ENCODE results near the gene MED8. TPM values are rescaled to one million over a fixed set of nuclear protein-coding genes. Genes with fewer than 3 reads are reported as not detected.

MED8 gene
- total and polyA plus RNA-seq, 9 of the 15 experiments (the other 6 are each of a cell fraction or from before 2014, with no cell fraction given): 23.0 to 120 (median 56.4) TPM

DNA sequence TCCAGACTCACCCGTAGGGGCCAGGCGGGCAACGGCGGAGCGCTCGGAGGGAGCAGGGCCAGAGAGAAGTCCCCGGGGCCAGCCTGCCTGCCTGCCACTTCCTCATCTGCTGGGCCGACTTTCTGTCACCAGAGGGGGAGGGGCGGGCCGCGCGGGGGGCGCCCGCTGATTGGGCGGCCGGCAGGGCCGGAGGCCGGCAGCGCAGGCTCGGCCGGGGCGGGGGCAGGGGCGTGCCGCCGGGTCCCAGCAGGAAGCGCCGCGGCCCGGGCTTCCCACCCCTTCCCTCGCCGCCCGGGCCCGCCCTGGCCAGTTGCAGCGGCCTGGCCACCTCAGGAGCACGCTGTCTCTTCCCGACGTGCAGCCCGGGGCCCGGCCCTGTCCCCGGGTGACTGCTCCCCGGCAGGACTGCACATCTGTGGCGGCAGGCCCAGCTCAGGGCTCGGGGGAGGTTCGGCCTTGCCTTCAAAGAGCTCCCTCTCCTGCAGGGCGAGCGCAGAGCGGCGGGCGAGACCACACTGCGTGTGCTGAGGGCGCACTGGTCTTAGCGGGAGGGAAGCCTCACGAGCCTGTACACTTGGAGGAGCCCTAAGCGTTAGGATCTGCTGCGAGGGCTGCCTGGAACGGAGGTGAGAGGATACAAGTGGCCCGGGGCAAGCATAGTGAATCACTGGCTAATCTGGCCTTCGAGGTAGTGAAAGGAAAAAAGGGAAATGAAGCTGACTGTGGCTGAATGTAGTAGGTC, 21.5 kb downstream of the MED8 start, which contains the start of gene ELOVL1 (continued):
- peak; percentile 73 for TF ChIP-seq ETV5 (CRISPR knock-in tag; IDR thresholded peaks at IDR 0.05; ENCODE audit: low read depth)
- TF ChIP-seq ELF1 (tag; IDR thresholded peaks at IDR 0.05): peak; percentile 92
- peak; percentile 87; the same call in 1 of the 2 replicates for TF ChIP-seq GTF2E2 (tag; IDR thresholded peaks at IDR 0.05)
- peak; percentile 73 for TF ChIP-seq FIP1L1 (IDR thresholded peaks at IDR 0.05; ENCODE audit: low read depth, low read length, poor library complexity, severe bottlenecking)
- TF ChIP-seq DPF2 (IDR thresholded peaks at IDR 0.05): peak; percentile 62
- TF ChIP-seq, protein P1, sequence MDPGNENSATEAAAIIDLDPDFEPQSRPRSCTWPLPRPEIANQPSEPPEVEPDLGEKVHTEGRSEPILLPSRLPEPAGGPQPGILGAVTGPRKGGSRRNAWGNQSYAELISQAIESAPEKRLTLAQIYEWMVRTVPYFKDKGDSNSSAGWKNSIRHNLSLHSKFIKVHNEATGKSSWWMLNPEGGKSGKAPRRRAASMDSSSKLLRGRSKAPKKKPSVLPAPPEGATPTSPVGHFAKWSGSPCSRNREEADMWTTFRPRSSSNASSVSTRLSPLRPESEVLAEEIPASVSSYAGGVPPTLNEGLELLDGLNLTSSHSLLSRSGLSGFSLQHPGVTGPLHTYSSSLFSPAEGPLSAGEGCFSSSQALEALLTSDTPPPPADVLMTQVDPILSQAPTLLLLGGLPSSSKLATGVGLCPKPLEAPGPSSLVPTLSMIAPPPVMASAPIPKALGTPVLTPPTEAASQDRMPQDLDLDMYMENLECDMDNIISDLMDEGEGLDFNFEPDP (CRISPR knock-in tag; IDR thresholded peaks at IDR 0.05): 0 out of 2 replicates have a peak, but pooled peaks have one; percentile 13
- TF ChIP-seq ZNF644 (tag; IDR thresholded peaks at IDR 0.05; ENCODE audit: low read depth): no peak
- TF ChIP-seq SMARCE1 (IDR thresholded peaks at IDR 0.05): peak; percentile 79
- TF ChIP-seq TCFL5 (CRISPR knock-in tag; conservative IDR thresholded peaks at IDR 0.05): no peak
- TF ChIP-seq RAD21 (CRISPR knock-in tag; conservative IDR thresholded peaks at IDR 0.05 in 1 of 2, IDR thresholded peaks at IDR 0.05 in 1 of 2): peak; percentile 51 to 64
- TF ChIP-seq, protein P2, sequence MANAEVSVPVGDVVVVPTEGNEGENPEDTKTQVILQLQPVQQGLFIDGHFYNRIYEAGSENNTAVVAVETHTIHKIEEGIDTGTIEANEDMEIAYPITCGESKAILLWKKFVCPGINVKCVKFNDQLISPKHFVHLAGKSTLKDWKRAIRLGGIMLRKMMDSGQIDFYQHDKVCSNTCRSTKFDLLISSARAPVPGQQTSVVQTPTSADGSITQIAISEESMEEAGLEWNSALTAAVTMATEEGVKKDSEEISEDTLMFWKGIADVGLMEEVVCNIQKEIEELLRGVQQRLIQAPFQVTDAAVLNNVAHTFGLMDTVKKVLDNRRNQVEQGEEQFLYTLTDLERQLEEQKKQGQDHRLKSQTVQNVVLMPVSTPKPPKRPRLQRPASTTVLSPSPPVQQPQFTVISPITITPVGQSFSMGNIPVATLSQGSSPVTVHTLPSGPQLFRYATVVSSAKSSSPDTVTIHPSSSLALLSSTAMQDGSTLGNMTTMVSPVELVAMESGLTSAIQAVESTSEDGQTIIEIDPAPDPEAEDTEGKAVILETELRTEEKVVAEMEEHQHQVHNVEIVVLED (CRISPR knock-in tag; IDR thresholded peaks at IDR 0.05): peak; percentile 36; the same call in 1 of the 2 replicates
- peak; percentile 73 for TF ChIP-seq TOE1 (IDR thresholded peaks at IDR 0.05; ENCODE audit: borderline replicate concordance)
- 0 out of 2 replicates have a peak, but pooled peaks have one; percentile 75 for TF ChIP-seq TOE1 (CRISPR knock-in tag; IDR thresholded peaks at IDR 0.05; ENCODE audit: borderline replicate concordance, low read depth)
- no peak for TF ChIP-seq JUN (IDR thresholded peaks at IDR 0.05; ENCODE audit: borderline replicate concordance, low read depth, low read length)
- peak; percentile 80; the same call in 1 of the 2 replicates for TF ChIP-seq JUN (CRISPR knock-in tag; IDR thresholded peaks at IDR 0.05; ENCODE audit: borderline replicate concordance)
- TF ChIP-seq SNIP1 (IDR thresholded peaks at IDR 0.05; ENCODE audit: low read depth): no peak
- TF ChIP-seq, protein P3, sequence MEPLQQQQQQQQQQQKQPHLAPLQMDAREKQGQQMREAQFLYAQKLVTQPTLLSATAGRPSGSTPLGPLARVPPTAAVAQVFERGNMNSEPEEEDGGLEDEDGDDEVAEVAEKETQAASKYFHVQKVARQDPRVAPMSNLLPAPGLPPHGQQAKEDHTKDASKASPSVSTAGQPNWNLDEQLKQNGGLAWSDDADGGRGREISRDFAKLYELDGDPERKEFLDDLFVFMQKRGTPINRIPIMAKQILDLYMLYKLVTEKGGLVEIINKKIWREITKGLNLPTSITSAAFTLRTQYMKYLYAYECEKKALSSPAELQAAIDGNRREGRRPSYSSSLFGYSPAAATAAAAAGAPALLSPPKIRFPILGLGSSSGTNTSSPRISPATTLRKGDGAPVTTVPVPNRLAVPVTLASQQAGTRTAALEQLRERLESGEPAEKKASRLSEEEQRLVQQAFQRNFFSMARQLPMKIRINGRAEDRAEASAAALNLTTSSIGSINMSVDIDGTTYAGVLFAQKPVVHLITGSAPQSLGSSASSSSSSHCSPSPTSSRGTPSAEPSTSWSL (CRISPR knock-in tag; IDR thresholded peaks at IDR 0.05; ENCODE audit: borderline replicate concordance): peak; percentile 90; the same call in 1 of the 2 replicates
- peak; percentile 73; the same call in 1 of the 2 replicates for TF ChIP-seq DMBX1 (CRISPR knock-in tag; IDR thresholded peaks at IDR 0.05; ENCODE audit: borderline replicate concordance)
- TF ChIP-seq RBM14 (IDR thresholded peaks at IDR 0.05; ENCODE audit: borderline replicate concordance, insufficient read depth, low read depth, low read length): no peak
- TF ChIP-seq RBBP5 (IDR thresholded peaks at IDR 0.05; ENCODE audit: borderline replicate concordance, insufficient read depth, low read length, poor library complexity, severe bottlenecking): peak; percentile 2
- peak in 1 of 3 experiments; percentile 56 for TF ChIP-seq YY1 (IDR thresholded peaks at IDR 0.05; ENCODE audit: borderline replicate concordance in 1 of 3, control insufficient read depth in 1 of 3, extremely low read depth in 1 of 3, insufficient read depth in 3 of 3, insufficient read length in 1 of 3, insufficient replicate concordance in 2 of 3, low read depth in 1 of 3, low read length in 2 of 3)
